HL-60/S4 treated with phorbol 12-myristate 13-acetate at 8.2 ng/mL for 4 days and 3 days (cell line): ENCODE results near the gene FAM114A2.
"Not testable (repeated sequence)": the region's sequence is repeated elsewhere in the genome, so short reads cannot be mapped to it uniquely, and the experiment has no call there.

Experiments used
- in situ Hi-C: fragments of 300-500 bp; cut with MboI; formaldehyde crosslinking; loops from 2 replicates; pipeline ENCODE4 v1.15.0; 2022; ENCODE audit warnings: low sequenced_read_pairs

Gene FAM114A2

GRCh38 chr5:154049636-154050035 lies 10.9 kb upstream of the FAM114A2 start:
- in situ Hi-C loops = no loop called here

DNA sequence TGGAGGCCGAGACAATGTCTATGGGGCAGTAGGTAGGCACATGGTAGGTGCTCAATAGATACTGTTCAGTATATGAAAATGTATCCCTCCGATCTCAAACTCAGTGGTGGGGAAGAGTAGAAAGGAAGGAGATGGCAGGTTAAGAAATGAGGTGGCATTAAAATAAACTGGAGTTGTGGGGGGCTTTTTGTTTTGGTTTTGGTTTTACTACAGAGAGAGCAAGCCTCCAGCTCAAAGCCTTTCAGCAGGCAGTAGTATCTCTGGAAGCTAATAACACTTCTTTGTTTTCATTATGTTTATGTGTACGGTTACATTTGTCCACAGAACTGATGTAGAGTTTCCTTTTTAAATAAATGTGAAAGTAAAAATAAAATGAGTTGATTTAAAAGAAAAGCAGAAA lies 8.6 kb upstream of the FAM114A2 start:
- in situ Hi-C loops = no loop called here

GRCh38 chr5:154046486-154046885 lies 7.8 kb upstream of the FAM114A2 start:
- in situ Hi-C loops = no loop called here

DNA sequence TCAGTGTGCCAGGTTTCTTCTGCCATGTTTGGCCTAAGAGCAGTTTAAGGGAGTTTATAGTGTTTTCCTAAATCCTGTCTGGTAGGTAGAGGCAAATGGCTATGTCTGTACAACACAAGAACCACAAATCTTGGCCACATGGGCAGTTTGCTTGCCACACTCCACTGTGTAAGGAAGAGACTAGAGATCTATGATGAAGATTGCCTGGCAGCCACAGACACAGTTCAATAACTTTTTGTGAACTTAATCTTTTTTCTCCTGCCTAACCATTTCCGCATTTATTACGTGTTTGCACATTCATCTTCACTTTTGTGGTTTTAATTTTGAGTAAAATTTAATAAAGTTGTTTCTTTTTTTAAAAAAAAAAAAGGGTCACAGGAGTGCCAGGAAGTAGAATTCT lies 5.9 kb upstream of the FAM114A2 start:
- in situ Hi-C loops = no loop called here

- in situ Hi-C loops = no loop called here
Measured at GRCh38 chr5:154044099-154044498, 5.4 kb upstream of the FAM114A2 start.

GRCh38 chr5:154042766-154043165 lies 4.1 kb upstream of the FAM114A2 start:
- in situ Hi-C loops = no loop called here

DNA sequence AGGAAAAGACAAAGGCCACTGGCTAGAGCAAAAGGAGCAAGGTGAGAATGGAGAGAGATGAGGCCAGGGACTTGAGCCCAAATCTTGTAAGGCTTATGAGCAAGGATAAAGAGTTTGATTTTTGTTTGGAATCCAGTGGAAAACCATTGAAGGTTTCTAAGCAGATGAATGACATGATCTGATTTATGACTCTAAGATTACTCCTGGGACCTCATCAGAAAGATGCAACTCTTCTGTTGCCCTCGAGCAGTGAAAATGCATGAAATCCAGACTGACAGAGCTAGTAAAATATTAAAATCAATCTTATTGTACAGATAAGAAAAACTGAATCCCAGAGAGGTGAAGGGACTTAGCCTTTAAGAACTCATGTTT lies 734 bp upstream of the FAM114A2 start:
- in situ Hi-C loops = no loop called here

GRCh38 chr5:154038261-154038706 lies 426 bp downstream of the FAM114A2 start:
- in situ Hi-C loops = no loop called here

GRCh38 chr5:154034944-154035343 lies 3.8 kb downstream of the FAM114A2 start:
- in situ Hi-C loops = no loop called here

DNA sequence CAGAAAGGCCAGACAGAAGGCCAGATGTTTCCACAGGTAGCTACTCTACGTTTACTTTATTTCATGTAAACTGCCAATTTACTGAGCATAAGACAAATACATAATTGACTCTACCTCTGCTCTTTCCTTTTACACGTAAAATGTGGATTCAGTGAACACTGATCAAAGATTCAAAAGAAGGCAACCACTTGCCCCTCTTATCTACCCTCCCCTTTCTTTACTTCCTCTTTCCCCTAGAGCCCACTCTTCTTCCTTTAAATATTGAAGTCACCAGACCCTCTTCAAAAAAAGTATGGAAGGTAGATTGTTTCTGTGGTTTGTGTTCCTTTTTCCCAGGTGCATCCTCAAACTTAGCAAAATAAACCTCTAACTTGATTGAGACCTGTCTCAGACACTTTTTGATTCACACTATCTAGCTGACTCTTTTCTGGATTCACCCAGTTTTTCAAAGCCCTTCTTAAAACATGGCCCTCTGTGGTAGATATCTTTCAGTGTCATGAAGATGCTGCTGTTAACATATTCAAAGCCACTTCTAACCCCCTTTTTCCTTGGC lies 6.7 kb downstream of the FAM114A2 start:
- in situ Hi-C loops = no loop called here

DNA sequence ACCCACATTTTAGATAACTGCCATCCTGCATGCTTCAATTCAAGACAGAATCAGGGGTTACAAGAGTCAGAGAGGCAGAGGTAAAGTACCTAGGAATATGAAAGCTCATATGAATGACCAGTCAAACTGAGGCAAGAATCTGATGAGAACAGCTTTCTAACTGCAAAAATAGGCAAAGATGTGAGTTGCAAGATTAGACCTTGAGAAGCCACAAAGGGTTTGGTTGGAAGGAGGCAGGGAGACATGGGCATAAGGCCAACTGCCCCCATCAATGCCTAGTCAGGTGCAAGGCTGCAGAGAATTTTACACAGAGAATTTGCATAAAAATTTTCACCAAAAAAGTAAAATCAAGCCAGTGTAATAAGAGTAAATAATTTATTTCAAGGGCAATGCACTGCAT lies 12.8 kb downstream of the FAM114A2 start:
- in situ Hi-C loops = no loop called here

DNA sequence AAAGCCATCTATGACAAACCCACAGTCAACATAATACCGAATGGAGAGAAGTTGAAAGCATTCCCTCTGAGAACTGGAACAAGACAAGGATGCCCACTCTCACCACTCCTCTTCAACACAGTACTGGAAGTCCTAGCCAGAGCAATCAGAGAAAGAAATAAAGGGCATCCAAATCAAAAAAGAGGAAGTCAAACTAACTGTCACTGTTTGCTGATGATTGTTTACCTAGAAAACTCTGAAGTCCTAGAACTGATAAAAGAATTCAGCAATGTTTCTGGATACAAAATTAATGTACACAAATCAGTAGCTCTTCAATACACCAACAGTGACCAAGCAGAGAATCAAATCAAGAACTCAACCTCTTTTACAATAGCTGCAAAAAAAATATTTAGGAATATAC lies 19.8 kb downstream of the FAM114A2 start:
- in situ Hi-C loops = not testable (repeated sequence)

- in situ Hi-C loops = no loop called here
Measured at GRCh38 chr5:154015071-154015693, 23.5 kb downstream of the FAM114A2 start.

- in situ Hi-C loops = no loop called here
Measured at GRCh38 chr5:154010660-154011059, 28.1 kb downstream of the FAM114A2 start.

GRCh38 chr5:154005648-154006047 lies 33.1 kb downstream of the FAM114A2 start:
- in situ Hi-C loops = no loop called here

DNA sequence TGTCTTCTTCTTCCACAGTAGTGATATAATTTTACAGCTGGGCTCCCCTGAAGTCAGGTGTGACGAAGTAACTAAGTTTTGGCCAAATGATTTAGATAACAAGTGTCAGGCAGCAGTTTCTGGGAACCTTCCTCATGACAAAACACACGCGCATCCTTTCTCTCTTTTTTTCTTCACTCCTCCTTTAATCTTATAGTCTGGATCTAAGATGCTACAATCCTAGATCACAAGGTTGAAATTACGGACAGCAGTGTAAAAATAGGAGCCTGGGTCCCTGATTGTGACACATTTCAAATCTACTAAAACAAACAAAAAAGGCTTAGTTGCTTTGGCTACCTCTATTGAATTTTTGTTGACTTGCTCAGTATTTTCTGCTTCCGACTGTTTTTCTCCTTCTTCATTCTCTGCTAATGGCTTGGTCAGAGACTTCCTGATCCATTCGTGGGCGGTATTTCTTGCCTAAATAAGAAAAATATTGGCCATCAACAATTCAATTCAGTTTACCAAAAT lies 36.1 kb downstream of the FAM114A2 start:
- in situ Hi-C loops = no loop called here

DNA sequence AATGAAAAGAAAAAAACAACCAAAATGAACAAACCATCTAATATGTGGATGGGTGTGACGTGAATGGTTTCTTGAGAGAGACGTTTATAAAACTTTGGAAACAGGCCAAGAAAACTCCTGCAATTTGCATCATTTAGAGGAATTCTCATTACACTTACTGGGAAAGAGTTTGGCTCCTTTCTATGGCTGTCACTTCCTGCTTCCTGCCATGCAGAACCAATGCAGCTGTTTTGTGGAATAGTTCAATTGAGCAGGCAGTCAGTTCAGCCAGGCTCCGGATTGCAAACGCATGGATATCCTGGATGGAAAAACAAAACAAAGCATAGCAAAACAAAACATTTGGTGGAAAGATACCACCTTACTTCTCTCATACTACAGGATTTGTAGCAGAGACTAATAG lies 36.6 kb downstream of the FAM114A2 start:
- in situ Hi-C loops = no loop called here

DNA sequence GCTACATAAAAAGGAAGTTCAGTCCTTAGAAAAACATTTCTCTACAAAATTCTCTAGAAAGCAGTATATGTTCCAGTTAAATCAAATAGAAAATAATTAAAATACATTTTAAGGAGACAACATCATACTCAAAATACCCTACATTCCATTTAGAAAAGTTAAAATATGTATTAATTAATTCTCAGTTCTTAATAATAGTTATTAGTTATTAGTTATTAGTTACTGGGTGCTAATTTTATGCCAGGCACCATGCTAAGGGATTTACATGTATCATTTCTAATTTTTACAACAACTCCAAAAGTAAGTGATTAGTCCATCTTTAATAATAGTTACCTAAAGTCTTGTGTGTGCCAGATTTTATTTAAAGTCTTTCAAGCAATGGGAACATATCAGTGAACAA lies 38.0 kb downstream of the FAM114A2 start:
- in situ Hi-C loops = no loop called here

GRCh38 chr5:153999995-154000394 lies 38.7 kb downstream of the FAM114A2 start:
- in situ Hi-C loops = no loop called here

- in situ Hi-C loops = no loop called here
Measured at GRCh38 chr5:153998768-153999167, 39.9 kb downstream of the FAM114A2 start.

- in situ Hi-C loops = no loop called here
Measured at GRCh38 chr5:153998010-153998409, 40.7 kb downstream of the FAM114A2 start.

DNA sequence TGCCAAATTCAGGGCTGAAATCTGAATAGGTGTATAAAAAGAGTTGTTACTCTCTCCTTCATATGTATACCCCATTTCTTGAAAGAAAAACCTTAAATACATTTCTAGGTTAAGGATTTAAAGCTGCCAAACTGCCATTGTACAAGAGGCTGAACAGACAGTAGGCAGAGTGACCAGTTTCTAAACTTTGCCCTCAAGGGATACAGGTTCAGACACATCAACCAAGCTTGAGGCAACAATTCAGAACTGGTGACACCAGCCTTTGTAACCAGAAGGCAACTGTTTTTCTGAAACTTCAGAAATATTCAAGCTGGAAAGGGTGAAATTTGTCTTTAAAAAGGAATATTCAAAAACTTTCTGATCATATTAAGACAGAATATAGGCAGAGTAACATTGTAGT lies 47.5 kb downstream of the FAM114A2 start:
- in situ Hi-C loops = no loop called here

GRCh38 chr5:153988510-153988909 lies 50.2 kb downstream of the FAM114A2 start:
- in situ Hi-C loops = no loop called here
